SK-N-SH treated with all-trans-retinoic acid at 6 μM for 48 hours (cell line): Measurements from ENCODE around the gene RAB33B.

Experiments used
- ATAC-seq: fragments of 200-7000 bp; cut with Tn5 transposase; 3 replicates; pipeline ENCODE4 v1.9.1; 2020; ENCODE audit warnings: mild to moderate bottlenecking, moderate library complexity
- ARNTL ChIP-seq: fragments of 450-650 bp; formaldehyde crosslinking; IDR thresholded peaks from 2 replicates; pipeline ENCODE4 v1.5.0; 2020; ENCODE audit warnings: low read depth, mild to moderate bottlenecking, moderate library complexity, borderline replicate concordance
- BACH2 ChIP-seq: fragments of 250-450 bp; sonication (Bioruptor Pico); IDR thresholded peaks from 2 replicates; pipeline ENCODE4 v1.9.0; 2021; ENCODE audit warnings: mild to moderate bottlenecking, borderline replicate concordance
- CSDC2 ChIP-seq: fragments of 250-450 bp; sonication (Bioruptor Pico); IDR thresholded peaks from 2 replicates; pipeline ENCODE4 v1.5.0; 2020; ENCODE audit warnings: mild to moderate bottlenecking, moderate library complexity
- ESRRG ChIP-seq: fragments of 250-450 bp; sonication (Bioruptor Pico); IDR thresholded peaks from 2 replicates; pipeline ENCODE4 v1.6.1; 2021; ENCODE audit warnings: mild to moderate bottlenecking
- GLIS3 ChIP-seq: fragments of 250-450 bp; sonication (Bioruptor Pico); IDR thresholded peaks from 2 replicates; pipeline ENCODE4 v1.5.0; 2020; ENCODE audit warnings: mild to moderate bottlenecking, moderate library complexity
- ISL1 ChIP-seq: fragments of 250-450 bp; sonication (Bioruptor Pico); IDR thresholded peaks from 2 replicates; pipeline ENCODE4 v2.1.2; 2022; ENCODE audit warnings: mild to moderate bottlenecking, moderate library complexity
- OSR1 ChIP-seq: fragments of 250-450 bp; sonication (Bioruptor Pico); IDR thresholded peaks from 2 replicates; pipeline ENCODE4 v1.8.0; 2022; ENCODE audit warnings: moderate library complexity, mild to moderate bottlenecking, inconsistent platforms
- PATZ1 ChIP-seq: fragments of 250-450 bp; sonication (Bioruptor Pico); IDR thresholded peaks from 2 replicates; pipeline ENCODE4 v1.8.0; 2020; ENCODE audit warnings: mild to moderate bottlenecking, moderate library complexity, borderline replicate concordance
- POU6F1 ChIP-seq: fragments of 250-450 bp; sonication (Bioruptor Pico); IDR thresholded peaks from 2 replicates; pipeline ENCODE4 v1.8.0; 2021; ENCODE audit warnings: low read depth, mild to moderate bottlenecking, moderate library complexity, borderline replicate concordance
- PPARA ChIP-seq: fragments of 250-450 bp; sonication (Bioruptor Pico); IDR thresholded peaks from 2 replicates; pipeline ENCODE4 v1.5.0; 2020; ENCODE audit warnings: mild to moderate bottlenecking, borderline replicate concordance
- TCF4 ChIP-seq: fragments of 250-450 bp; sonication (Bioruptor Pico); IDR thresholded peaks from 2 replicates; pipeline ENCODE4 v1.8.0; 2021; ENCODE audit warnings: mild to moderate bottlenecking, moderate library complexity, borderline replicate concordance
- TOX ChIP-seq: fragments of 250-450 bp; sonication (Bioruptor Pico); IDR thresholded peaks from 2 replicates; pipeline ENCODE4 v1.8.0; 2021; ENCODE audit warnings: mild to moderate bottlenecking, moderate library complexity, borderline replicate concordance
- TSHZ2 ChIP-seq: fragments of 250-450 bp; sonication (Bioruptor Pico); IDR thresholded peaks from 2 replicates; pipeline ENCODE4 v1.5.0; 2020; ENCODE audit warnings: mild to moderate bottlenecking, moderate library complexity
- ZC3H10 ChIP-seq: fragments of 250-450 bp; sonication (Bioruptor Pico); IDR thresholded peaks from 2 replicates; pipeline ENCODE4 v1.5.1; 2021; ENCODE audit warnings: mild to moderate bottlenecking, moderate library complexity
- ZNF565 ChIP-seq: fragments of 450-650 bp; formaldehyde crosslinking; conservative IDR thresholded peaks from 2 replicates; pipeline ENCODE4 v1.5.0; 2020; ENCODE audit warnings: low read depth, mild to moderate bottlenecking, moderate library complexity
- ZNF70 ChIP-seq: fragments of 450-650 bp; formaldehyde crosslinking; IDR thresholded peaks from 2 replicates; pipeline ENCODE4 v1.5.0; 2020; ENCODE audit warnings: mild to moderate bottlenecking, moderate library complexity
- ZNF8 ChIP-seq: fragments of 450-650 bp; formaldehyde crosslinking; IDR thresholded peaks from 2 replicates; pipeline ENCODE4 v1.5.0; 2020; ENCODE audit warnings: mild to moderate bottlenecking, moderate library complexity
- TF ChIP-seq, protein P1 (sequence below): fragments of 250-450 bp; sonication (Bioruptor Pico); IDR thresholded peaks from 2 replicates; pipeline ENCODE4 v1.5.1; 2020; ENCODE audit warnings: low read depth, mild to moderate bottlenecking, moderate library complexity
- TF ChIP-seq, protein P2 (sequence below): fragments of 250-450 bp; sonication (Bioruptor Pico); IDR thresholded peaks from 2 replicates; pipeline ENCODE4 v1.5.1; 2021; ENCODE audit warnings: mild to moderate bottlenecking, moderate library complexity

The RAB33B gene

GRCh38 chr4:139472852-139473251, 18.9 kb downstream of the RAB33B start:
- no peak for ATAC-seq
- TF ChIP-seq, protein P1, sequence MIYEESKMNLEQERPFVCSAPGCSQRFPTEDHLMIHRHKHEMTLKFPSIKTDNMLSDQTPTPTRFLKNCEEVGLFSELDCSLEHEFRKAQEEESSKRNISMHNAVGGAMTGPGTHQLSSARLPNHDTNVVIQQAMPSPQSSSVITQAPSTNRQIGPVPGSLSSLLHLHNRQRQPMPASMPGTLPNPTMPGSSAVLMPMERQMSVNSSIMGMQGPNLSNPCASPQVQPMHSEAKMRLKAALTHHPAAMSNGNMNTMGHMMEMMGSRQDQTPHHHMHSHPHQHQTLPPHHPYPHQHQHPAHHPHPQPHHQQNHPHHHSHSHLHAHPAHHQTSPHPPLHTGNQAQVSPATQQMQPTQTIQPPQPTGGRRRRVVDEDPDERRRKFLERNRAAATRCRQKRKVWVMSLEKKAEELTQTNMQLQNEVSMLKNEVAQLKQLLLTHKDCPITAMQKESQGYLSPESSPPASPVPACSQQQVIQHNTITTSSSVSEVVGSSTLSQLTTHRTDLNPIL (CRISPR knock-in tag): 0 out of 2 replicates have a peak, but pooled peaks have one; percentile 63
- TF ChIP-seq ISL1 (CRISPR knock-in tag) (peak; percentile 91), ZNF70 (CRISPR knock-in tag) (no peak), BACH2 (CRISPR knock-in tag) (no peak), PATZ1 (CRISPR knock-in tag) (peak; percentile 61; the same call in 1 of the 2 replicates)

GRCh38 chr4:139476363-139476762, 22.4 kb downstream of the RAB33B start:
- TF ChIP-seq TSHZ2 (CRISPR knock-in tag) (no peak), ZNF8 (no peak), TOX (no peak), CSDC2 (CRISPR knock-in tag) (no peak), ARNTL (CRISPR knock-in tag) (no peak), GLIS3 (CRISPR knock-in tag) (no peak), ZNF565 (CRISPR knock-in tag) (no peak), POU6F1 (no peak), BACH2 (CRISPR knock-in tag) (no peak), ESRRG (no peak), TCF4 (CRISPR knock-in tag) (no peak), ZNF70 (CRISPR knock-in tag) (no peak), ZC3H10 (CRISPR knock-in tag) (no peak)
- TF ChIP-seq, protein P2, sequence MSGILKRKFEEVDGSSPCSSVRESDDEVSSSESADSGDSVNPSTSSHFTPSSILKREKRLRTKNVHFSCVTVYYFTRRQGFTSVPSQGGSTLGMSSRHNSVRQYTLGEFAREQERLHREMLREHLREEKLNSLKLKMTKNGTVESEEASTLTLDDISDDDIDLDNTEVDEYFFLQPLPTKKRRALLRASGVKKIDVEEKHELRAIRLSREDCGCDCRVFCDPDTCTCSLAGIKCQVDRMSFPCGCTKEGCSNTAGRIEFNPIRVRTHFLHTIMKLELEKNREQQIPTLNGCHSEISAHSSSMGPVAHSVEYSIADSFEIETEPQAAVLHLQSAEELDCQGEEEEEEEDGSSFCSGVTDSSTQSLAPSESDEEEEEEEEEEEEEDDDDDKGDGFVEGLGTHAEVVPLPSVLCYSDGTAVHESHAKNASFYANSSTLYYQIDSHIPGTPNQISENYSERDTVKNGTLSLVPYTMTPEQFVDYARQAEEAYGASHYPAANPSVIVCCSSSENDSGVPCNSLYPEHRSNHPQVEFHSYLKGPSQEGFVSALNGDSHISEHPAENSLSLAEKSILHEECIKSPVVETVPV (CRISPR knock-in tag): no peak
- TF ChIP-seq, protein P1 (CRISPR knock-in tag): no peak
- no peak for ATAC-seq

DNA sequence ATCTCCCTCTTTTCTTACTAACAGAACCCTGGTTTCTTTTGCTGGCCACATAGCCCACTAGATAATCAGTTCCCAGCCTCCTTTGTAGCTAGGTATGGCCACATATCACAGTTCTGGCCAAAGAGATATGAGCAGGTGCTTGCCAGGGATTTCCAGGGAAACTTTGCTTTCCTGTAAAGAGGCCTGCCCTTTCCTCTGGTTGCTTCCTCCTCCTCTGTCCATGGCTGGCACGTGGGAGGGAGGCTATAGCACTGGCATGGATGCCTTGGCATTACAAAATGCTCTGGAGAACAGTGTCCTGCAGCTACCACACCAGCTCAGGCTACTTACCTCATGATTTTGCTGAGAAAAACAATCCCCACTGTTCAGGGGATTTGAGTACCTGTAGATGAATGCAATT, 27.5 kb downstream of the RAB33B start:
- no peak for ATAC-seq
- no peak for TF ChIP-seq GLIS3 (CRISPR knock-in tag)
- TF ChIP-seq, protein P2 (CRISPR knock-in tag): no peak
- TF ChIP-seq OSR1 (CRISPR knock-in tag): no peak
- TF ChIP-seq ISL1 (CRISPR knock-in tag): no peak
- no peak for TF ChIP-seq POU6F1
- no peak for TF ChIP-seq ZNF565 (CRISPR knock-in tag)
- TF ChIP-seq PATZ1 (CRISPR knock-in tag): no peak
- no peak for TF ChIP-seq PPARA (CRISPR knock-in tag)
- TF ChIP-seq, all 23 proteins: peak for 0
